Neural progenitor cell (in vitro differentiated cells): ENCODE results near the gene NKX2-1. TPM values are rescaled to one million over a fixed set of nuclear protein-coding genes. Genes with fewer than 3 reads are reported as not detected.

Experiments
- DNase-seq: peaks from one replicate; pipeline ENCODE4 v3.0.0-alpha.2; 2016; ENCODE audit warnings: low spot score
- H2AFZ ChIP-seq: fragments of 200-600 bp; sonication (generic); replicated peaks from 2 replicates; pipeline ENCODE4 v1.6.1; 2016; ENCODE audit warnings: antibody characterized with exemption
- H3F3A ChIP-seq: fragments of 200-600 bp; sonication (generic); 2 replicates; pipeline ENCODE4 v1.6.1; 2016; ENCODE audit warnings: antibody characterized with exemption, low read depth
- H3K27ac ChIP-seq: fragments of 200-600 bp; sonication (generic); 2 replicates; pipeline ENCODE4 v1.5.1; 2016; ENCODE audit warnings: mild to moderate bottlenecking
- H3K27me3 ChIP-seq: fragments of 200-600 bp; sonication (generic); 2 replicates; pipeline ENCODE4 v1.6.1; 2016; ENCODE audit warnings: mild to moderate bottlenecking, moderate library complexity
- H3K36me3 ChIP-seq: fragments of 200-600 bp; sonication (generic); 2 replicates; pipeline ENCODE4 v1.5.1; 2016
- H3K4me1 ChIP-seq: fragments of 200-600 bp; sonication (generic); 2 replicates; pipeline ENCODE4 v1.6.1; 2016; ENCODE audit warnings: mixed run types
- H3K4me2 ChIP-seq: fragments of 200-600 bp; sonication (generic); 2 replicates; pipeline ENCODE4 v1.6.1; 2016
- H3K4me3 ChIP-seq: fragments of 200-600 bp; sonication (generic); 2 replicates; pipeline ENCODE4 v1.5.1; 2016
- H3K79me2 ChIP-seq: fragments of 200-600 bp; sonication (generic); 2 replicates; pipeline ENCODE4 v1.6.1; 2016; ENCODE audit warnings: low read depth
- H3K9ac ChIP-seq: fragments of 200-600 bp; sonication (generic); 2 replicates; pipeline ENCODE4 v1.6.1; 2016
- H3K9me3 ChIP-seq: fragments of 200-600 bp; sonication (generic); 2 replicates; pipeline ENCODE4 v1.5.1; 2016; ENCODE audit warnings: low read depth
- H4K20me1 ChIP-seq: fragments of 200-600 bp; sonication (generic); 2 replicates; pipeline ENCODE4 v1.6.1; 2016; ENCODE audit warnings: low read depth
- H3K27ac Mint-ChIP-seq: 3 replicates; pipeline ENCODE4 v1.8.0; 2021; ENCODE audit warnings: mixed read lengths
- H3K27me3 Mint-ChIP-seq: 2 replicates; pipeline ENCODE4 v1.8.0; 2022; ENCODE audit warnings: low read depth, mild to moderate bottlenecking, inconsistent platforms, moderate library complexity, mixed read lengths; ENCODE audit not compliant: insufficient read depth
- H3K36me3 Mint-ChIP-seq: 3 replicates; pipeline ENCODE4 v1.8.0; 2021; ENCODE audit warnings: mixed read lengths
- H3K4me1 Mint-ChIP-seq: 3 replicates; pipeline ENCODE4 v1.8.0; 2021; ENCODE audit warnings: mixed read lengths
- H3K4me3 Mint-ChIP-seq: 3 replicates; pipeline ENCODE4 v1.8.0; 2021; ENCODE audit warnings: mild to moderate bottlenecking, moderate library complexity, mixed read lengths
- H3K9me3 Mint-ChIP-seq: 3 replicates; pipeline ENCODE4 v1.8.0; 2020; ENCODE audit warnings: mixed read lengths
- EZH2 ChIP-seq: fragments of 200-600 bp; sonication (generic); IDR thresholded peaks from 2 replicates; pipeline ENCODE4 v1.6.1; 2017; ENCODE audit warnings: antibody characterized with exemption, mild to moderate bottlenecking, moderate library complexity
- total RNA-seq: library from RNA; depleted of rRNA; stranded (reverse); fragments of >200 nt; gene quantifications from 2 replicates; pipeline ENCODE4 v1.2.3, GENCODE V29; 2015; ENCODE audit warnings: low replicate concordance

The NKX2-1 gene
- total RNA-seq, 1 donor from 2014 or later, result not detected

- Histone ChIP-seq H4K20me1 (no peaks in the 10 kb centered on the region), H3K79me2 (no peaks in the 10 kb centered on the region), H3K9ac (no peak overlapping the region), H3K4me1 (no peaks in the 10 kb centered on the region), H2AFZ (no peak overlapping the region), H3F3A (no peaks in the 10 kb centered on the region), H3K27ac (no peak overlapping the region), H3K4me3 (no peak overlapping the region), H3K4me2 (no peak overlapping the region), H3K36me3 (no peaks in the 10 kb centered on the region), H3K9me3 (no peaks in the 10 kb centered on the region), H3K27me3 (peaks cover 100% of the 10 kb centered on the region)
- no peaks in the 10 kb centered on the region for H3K36me3 Mint-ChIP-seq
- peaks cover 4% of the 10 kb centered on the region for H3K27me3 Mint-ChIP-seq
- TF ChIP-seq EZH2, result no peak
- H3K4me3 Mint-ChIP-seq, result no peak overlapping the region
- H3K4me1 Mint-ChIP-seq, result no peaks in the 10 kb centered on the region
- no peak overlapping the region for H3K27ac Mint-ChIP-seq
- no peak for DNase-seq
- peaks cover 4% of the 10 kb centered on the region for H3K9me3 Mint-ChIP-seq
These were observed 52.7 kb downstream of the NKX2-1 start for GRCh38 chr14:36467332-36467731.

Other genes with a start within 250 kb of the NKX2-1 start
- gene MBIP, start 199.6 kb downstream of the NKX2-1 start, total RNA-seq, result 33.2 and 49.7 TPM in 2 replicates
- not detected in 2 replicates for gene NKX2-8, start 62.4 kb upstream of the NKX2-1 start, total RNA-seq
- not detected in 2 replicates for gene PAX9, start 141.6 kb upstream of the NKX2-1 start, total RNA-seq